IMR-90 (cell line): ENCODE results near the gene CFAP70. TPM values are rescaled to one million over a fixed set of nuclear protein-coding genes. Genes with fewer than 3 reads are reported as not detected.

Experiments
- ATAC-seq: fragments of 200-7000 bp; cut with Tn5 transposase; 2 replicates; pipeline ENCODE4 v1.9.1; 2020; ENCODE audit warnings: low read depth, mild to moderate bottlenecking, moderate library complexity
- BruUV-seq: library from RNA; stranded (reverse); fragments of 400-500 nt; replicated peaks from 2 replicates; lab custom pipeline; 2021; lab: Mats Ljungman, UMichigan
- CTCF ChIA-PET: fragments of 300-600 bp; formaldehyde crosslinking; extraction: SDS; loops from one replicate; lab custom pipeline; 2021; ENCODE audit warnings: antibody characterized with exemption; lab: Yijun Ruan, JAX
- POLR2A ChIA-PET: fragments of 300-600 bp; sonication (Branson Sonifier 250); formaldehyde crosslinking; loops from one replicate; lab custom pipeline; 2022; ENCODE audit warnings: antibody characterized with exemption; ENCODE audit not compliant: unreplicated experiment; lab: Charles Lee
- DNase-seq: peaks from one replicate; pipeline ENCODE4 v3.0.0; 2013
- H2AFZ ChIP-seq: replicated peaks from 2 replicates; pipeline ENCODE3; 2013; ENCODE audit warnings: low read length, mild to moderate bottlenecking; ENCODE audit not compliant: poor library complexity
- H2AK5ac ChIP-seq: 2 replicates; pipeline ENCODE4 v1.6.1; 2013; ENCODE audit warnings: low read depth, low read length, inconsistent platforms
- H2AK9ac ChIP-seq: replicated peaks from 2 replicates; pipeline ENCODE3; 2013; ENCODE audit warnings: mild to moderate bottlenecking, low read depth, low read length, moderate library complexity; ENCODE audit not compliant: poor library complexity
- H2BK120ac ChIP-seq: 2 replicates; pipeline ENCODE4 v1.6.1; 2013; ENCODE audit warnings: low read depth, low read length, inconsistent platforms
- H2BK15ac ChIP-seq: 3 replicates; pipeline ENCODE4 v1.6.1; 2013; ENCODE audit warnings: low read depth, low read length, inconsistent platforms
- H2BK20ac ChIP-seq: 2 replicates; pipeline ENCODE4 v1.6.1; 2013; ENCODE audit warnings: low read depth, mild to moderate bottlenecking, inconsistent platforms, low read length, moderate library complexity
- H2BK5ac ChIP-seq: 2 replicates; pipeline ENCODE4 v1.6.1; 2013; ENCODE audit warnings: mild to moderate bottlenecking, low read depth, low read length, inconsistent platforms; ENCODE audit not compliant: poor library complexity, severe bottlenecking
- H3K14ac ChIP-seq: replicated peaks from 2 replicates; pipeline ENCODE4 v1.6.1; 2013; ENCODE audit warnings: low read depth, low read length, inconsistent platforms
- H3K18ac ChIP-seq: 2 replicates; pipeline ENCODE4 v1.6.1; 2013; ENCODE audit warnings: low read depth, low read length, control low read depth
- H3K23ac ChIP-seq: 2 replicates; pipeline ENCODE4 v1.6.1; 2013; ENCODE audit warnings: low read depth, low read length, inconsistent platforms
- H3K27ac ChIP-seq: 2 replicates; pipeline ENCODE4 v1.5.1; 2013; ENCODE audit warnings: mild to moderate bottlenecking, control low read depth, low read length; ENCODE audit not compliant: insufficient read depth
- H3K27me3 ChIP-seq: 2 replicates; pipeline ENCODE4 v1.6.1; 2013; ENCODE audit warnings: low read length; ENCODE audit not compliant: control insufficient read depth, insufficient read depth
- H3K36me3 ChIP-seq: 2 replicates; pipeline ENCODE4 v1.6.1; 2013; ENCODE audit warnings: low read length, mixed read lengths; ENCODE audit not compliant: control insufficient read depth, insufficient read depth
- H3K4ac ChIP-seq: 2 replicates; pipeline ENCODE4 v1.6.1; 2013; ENCODE audit warnings: low read depth, low read length, inconsistent platforms
- H3K4me1 ChIP-seq: 2 replicates; pipeline ENCODE4 v1.6.1; 2013; ENCODE audit warnings: low read length, mixed read lengths; ENCODE audit not compliant: control insufficient read depth, insufficient read depth
- H3K4me2 ChIP-seq: 2 replicates; pipeline ENCODE4 v1.6.1; 2013; ENCODE audit warnings: low read depth, mild to moderate bottlenecking, control low read depth, low read length, moderate library complexity
- H3K4me3 ChIP-seq: 2 replicates; pipeline ENCODE4 v1.5.1; 2013; ENCODE audit warnings: low read depth, mild to moderate bottlenecking, control low read depth, low read length, moderate library complexity; ENCODE audit not compliant: insufficient read depth
- H3K56ac ChIP-seq: 2 replicates; pipeline ENCODE4 v1.6.1; 2013; ENCODE audit warnings: low read length, inconsistent platforms; ENCODE audit not compliant: insufficient read depth; ENCODE audit errors: extremely low read depth
- H3K79me1 ChIP-seq, 2 experiments: 2 replicates each; pipeline ENCODE4 v1.6.1; 2013; ENCODE audit warnings: low read length in 2 of 2, inconsistent platforms in 1 of 2, low read depth in 1 of 2
- H3K9ac ChIP-seq: 2 replicates; pipeline ENCODE4 v1.6.1; 2013; ENCODE audit warnings: low read depth, low read length, control low read depth
- H3K9me1 ChIP-seq: 2 replicates; pipeline ENCODE4 v1.6.1; 2013; ENCODE audit warnings: low read length, inconsistent platforms; ENCODE audit not compliant: insufficient read depth
- H3K9me3 ChIP-seq: 2 replicates; pipeline ENCODE4 v1.6.1; 2013; ENCODE audit warnings: low read length; ENCODE audit not compliant: control insufficient read depth, insufficient read depth
- H4K20me1 ChIP-seq: 2 replicates; pipeline ENCODE4 v1.6.1; 2013; ENCODE audit warnings: low read length, inconsistent platforms; ENCODE audit not compliant: insufficient read depth
- H4K5ac ChIP-seq: 2 replicates; pipeline ENCODE4 v1.6.1; 2013; ENCODE audit warnings: mild to moderate bottlenecking, low read depth, low read length, control low read depth
- H4K8ac ChIP-seq, 2 experiments: 2 replicates each; pipeline ENCODE4 v1.6.1; 2013; ENCODE audit warnings: low read depth in 2 of 2, low read length in 2 of 2, control low read depth in 1 of 2, inconsistent platforms in 1 of 2
- H4K91ac ChIP-seq: 2 replicates; pipeline ENCODE4 v1.6.1; 2013; ENCODE audit warnings: low read depth, low read length, inconsistent platforms; ENCODE audit not compliant: insufficient read depth
- MAFK ChIP-seq: IDR thresholded peaks from 2 replicates; pipeline ENCODE4 v1.6.1; 2012; ENCODE audit warnings: low read depth, low read length, improper control_type of control experiment
- RAD21 ChIP-seq: IDR thresholded peaks from 2 replicates; pipeline ENCODE4 v1.6.1; 2012; ENCODE audit warnings: low read length, improper control_type of control experiment
- WGBS, 2 experiments: methylation state at CpG; one replicate each; pipeline versions ENCODE4 v1.1.5 to v1.1.7; 2013; ENCODE audit warnings: missing lambda C conversion rate in 2 of 2; ENCODE audit not compliant: insufficient read length in 1 of 2; ENCODE audit errors: extremely low coverage in 2 of 2; 5-methylcytosine and 5-hydroxymethylcytosine counted together
- dilution Hi-C: fragments of 300-500 bp; cut with HindIII; formaldehyde crosslinking; loops from one replicate; pipeline ENCODE4 v1.14.3; 2018; ENCODE audit warnings: low sequenced_read_pairs; ENCODE audit not compliant: unreplicated experiment
- in situ Hi-C: fragments of 300-500 bp; cut with MboI; formaldehyde crosslinking; loops from 3 replicates; pipeline ENCODE4 v1.14.3; 2019; ENCODE audit warnings: low sequenced_read_pairs, inconsistent platforms, mixed read lengths
- intact Hi-C: fragments of 100-400 bp; cut with micrococcal nuclease; formaldehyde crosslinking; loops from 2 replicates; pipeline ENCODE4 v1.10.0; 2022
- polyA plus RNA-seq, 3 experiments: library from polyadenylated mRNA; depleted of rRNA; stranded (reverse); fragments of >200 nt; gene quantifications; 2 replicates each; pipeline ENCODE4 v1.2.3, GENCODE V29; 2012; ENCODE audit warnings: low replicate concordance in 1 of 3
- total RNA-seq: library from RNA; depleted of rRNA; stranded (reverse); fragments of >200 nt; gene quantifications from 2 replicates; pipeline ENCODE4 v1.2.3, GENCODE V29; 2012
- TF ChIP-seq, protein P1 (sequence below): fragments of 150-350 bp; IDR thresholded peaks from 2 replicates; pipeline ENCODE4 v1.6.1; 2016; ENCODE audit warnings: low read depth, mild to moderate bottlenecking, low read length, moderate library complexity, borderline replicate concordance

CFAP70 gene
- total and polyA plus RNA-seq, 2 of the 4 experiments (the other 2 are of a cell fraction): 0.15 to 0.18 TPM

DNA sequence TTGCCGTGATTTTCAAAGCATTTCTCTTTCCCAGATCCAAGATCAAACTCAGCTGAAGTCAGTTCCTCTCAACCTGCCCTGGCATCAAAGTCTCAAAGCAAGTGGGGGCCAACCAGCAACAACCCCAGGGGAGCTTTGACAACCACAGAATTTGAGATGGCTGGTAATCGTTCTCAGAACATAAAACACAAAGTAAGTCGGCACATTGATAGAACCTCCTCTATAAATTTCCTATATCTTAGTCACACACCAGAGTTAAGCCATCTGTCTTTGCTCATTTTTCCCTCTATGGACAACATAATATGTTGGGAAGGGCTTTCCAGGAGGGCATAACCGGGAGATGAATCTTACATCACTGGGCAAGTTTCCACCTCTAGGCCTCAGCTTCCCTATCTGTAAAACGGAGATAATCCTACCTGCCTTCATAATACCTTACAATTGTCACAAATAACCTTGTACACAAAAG is 110.4 kb downstream of the CFAP70 start:
- H3K9me1 ChIP-seq: peaks cover 3% of the 10 kb centered on the region; the same call in 1 of the 2 replicates
- peaks cover 24 to 56% of the 10 kb centered on the region in 2 experiments for H3K79me1 ChIP-seq
- H3K4ac ChIP-seq: no peak overlapping the region
- H2BK20ac ChIP-seq: no peak overlapping the region
- TF ChIP-seq, protein P1, sequence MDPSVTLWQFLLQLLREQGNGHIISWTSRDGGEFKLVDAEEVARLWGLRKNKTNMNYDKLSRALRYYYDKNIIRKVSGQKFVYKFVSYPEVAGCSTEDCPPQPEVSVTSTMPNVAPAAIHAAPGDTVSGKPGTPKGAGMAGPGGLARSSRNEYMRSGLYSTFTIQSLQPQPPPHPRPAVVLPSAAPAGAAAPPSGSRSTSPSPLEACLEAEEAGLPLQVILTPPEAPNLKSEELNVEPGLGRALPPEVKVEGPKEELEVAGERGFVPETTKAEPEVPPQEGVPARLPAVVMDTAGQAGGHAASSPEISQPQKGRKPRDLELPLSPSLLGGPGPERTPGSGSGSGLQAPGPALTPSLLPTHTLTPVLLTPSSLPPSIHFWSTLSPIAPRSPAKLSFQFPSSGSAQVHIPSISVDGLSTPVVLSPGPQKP: no peak
- TF ChIP-seq RAD21 (no peak), MAFK (no peak)
- POLR2A ChIA-PET: no interaction called here
- no peak overlapping the region; the same call in 1 of the 2 replicates for H4K5ac ChIP-seq
- H3K14ac ChIP-seq: no peak overlapping the region
- no peak overlapping the region for H3K23ac ChIP-seq
- dilution Hi-C loops: no loop called here
- no peak overlapping the region for H4K91ac ChIP-seq
- no peaks in the 10 kb centered on the region for H3K27me3 ChIP-seq
- H2BK15ac ChIP-seq: no peak overlapping the region
- H4K8ac ChIP-seq: peak overlapping the region; percentile 26 to 85; a peak in 2 of 4 replicates
- no peak overlapping the region for H2AK5ac ChIP-seq
- no peak for DNase-seq
- peaks cover 16% of the 10 kb centered on the region for H3K36me3 ChIP-seq
- H2BK120ac ChIP-seq: 0 out of 2 replicates have a peak overlapping the region, but pooled peaks have one; percentile 19
- H3K27ac ChIP-seq: peak overlapping the region; percentile 48; the same call in 1 of the 2 replicates
- in situ Hi-C loops: no loop called here
- H3K56ac ChIP-seq: no peak overlapping the region
- intact Hi-C loops: no loop called here
- no peak overlapping the region for H3K4me3 ChIP-seq
- H4K20me1 ChIP-seq: no peaks in the 10 kb centered on the region
- H2BK5ac ChIP-seq: peak overlapping the region; percentile 5
- H3K9ac ChIP-seq: no peak overlapping the region
- no peak overlapping the region for H3K18ac ChIP-seq
- CTCF ChIA-PET: no interaction called here
- peaks cover 11% of the 10 kb centered on the region for H3K4me1 ChIP-seq
- no CpG with 5 or more reads among the region's 5 CpGs for WGBS, 2 experiments
- H3K9me3 ChIP-seq: no peaks in the 10 kb centered on the region
- no peak overlapping the region for H2AK9ac ChIP-seq
- H3K4me2 ChIP-seq: peak overlapping the region; percentile 22; the same call in 1 of the 2 replicates
- H2AFZ ChIP-seq: no peak overlapping the region
- no peak for ATAC-seq
- no TSS peak for BruUV-seq
